Glutamatergic neuron (in vitro differentiated cells): ENCODE measurements around the gene KPNA2. TPM values are rescaled to one million over a fixed set of nuclear protein-coding genes. Genes with fewer than 3 reads are reported as not detected.
A peak's percentile ranks its signal among the peaks of the same experiment; 100 is the strongest.

Source experiments
- DNase-seq: peaks from one replicate; pipeline ENCODE4 v3.0.0; 2022
- H3K27ac Mint-ChIP-seq: one replicate; pipeline ENCODE4 v1.8.0; 2020; ENCODE audit warnings: mild to moderate bottlenecking, mixed read lengths, inconsistent platforms; ENCODE audit not compliant: unreplicated experiment
- H3K27me3 Mint-ChIP-seq: one replicate; pipeline ENCODE4 v1.8.0; 2020; ENCODE audit warnings: mild to moderate bottlenecking, moderate library complexity, mixed read lengths, inconsistent platforms; ENCODE audit not compliant: unreplicated experiment
- H3K36me3 Mint-ChIP-seq: one replicate; pipeline ENCODE4 v1.8.0; 2020; ENCODE audit warnings: mild to moderate bottlenecking, mixed read lengths, inconsistent platforms; ENCODE audit not compliant: unreplicated experiment
- H3K4me1 Mint-ChIP-seq: one replicate; pipeline ENCODE4 v1.8.0; 2020; ENCODE audit warnings: mild to moderate bottlenecking, low read depth, mixed read lengths, inconsistent platforms; ENCODE audit not compliant: unreplicated experiment
- H3K4me3 Mint-ChIP-seq: one replicate; pipeline ENCODE4 v1.8.0; 2020; ENCODE audit warnings: mild to moderate bottlenecking, mixed read lengths, inconsistent platforms; ENCODE audit not compliant: unreplicated experiment
- H3K9me3 Mint-ChIP-seq: one replicate; pipeline ENCODE4 v1.8.0; 2020; ENCODE audit warnings: mild to moderate bottlenecking, moderate library complexity, mixed read lengths, inconsistent platforms; ENCODE audit not compliant: unreplicated experiment
- long read RNA-seq: library from polyadenylated mRNA; unstranded; transcript quantifications from one replicate; pipeline ENCODE4 v2.0.0, GENCODE V29; 2020; ENCODE audit not compliant: unreplicated experiment
- total RNA-seq: library from RNA; stranded (reverse); fragmentation: NEBNext Ultra II Directional; extraction: Animal tissue kit (Norgen Biotek cat#: 25700); gene quantifications from one replicate; pipeline ENCODE4 v1.2.1, GENCODE V29; 2021; ENCODE audit not compliant: unreplicated experiment
- TF ChIP-seq, protein P1 (sequence below): fragments of 200-600 bp; sonication (generic); IDR thresholded peaks from one replicate; pipeline ENCODE4 v1.5.0; 2021; ENCODE audit not compliant: partially characterized antibody, unreplicated experiment

KPNA2 gene
- total RNA-seq, result 223 TPM
- long read RNA-seq, transcript KPNA2-201 (11 exons, 2,181 nt), result major isoform, 374 of 394 reads
- long read RNA-seq, partial matches to known transcripts, result 9 of 394 reads
- long read RNA-seq, other reads (novel, unspliced or antisense), result 11 of 394 reads

DNA sequence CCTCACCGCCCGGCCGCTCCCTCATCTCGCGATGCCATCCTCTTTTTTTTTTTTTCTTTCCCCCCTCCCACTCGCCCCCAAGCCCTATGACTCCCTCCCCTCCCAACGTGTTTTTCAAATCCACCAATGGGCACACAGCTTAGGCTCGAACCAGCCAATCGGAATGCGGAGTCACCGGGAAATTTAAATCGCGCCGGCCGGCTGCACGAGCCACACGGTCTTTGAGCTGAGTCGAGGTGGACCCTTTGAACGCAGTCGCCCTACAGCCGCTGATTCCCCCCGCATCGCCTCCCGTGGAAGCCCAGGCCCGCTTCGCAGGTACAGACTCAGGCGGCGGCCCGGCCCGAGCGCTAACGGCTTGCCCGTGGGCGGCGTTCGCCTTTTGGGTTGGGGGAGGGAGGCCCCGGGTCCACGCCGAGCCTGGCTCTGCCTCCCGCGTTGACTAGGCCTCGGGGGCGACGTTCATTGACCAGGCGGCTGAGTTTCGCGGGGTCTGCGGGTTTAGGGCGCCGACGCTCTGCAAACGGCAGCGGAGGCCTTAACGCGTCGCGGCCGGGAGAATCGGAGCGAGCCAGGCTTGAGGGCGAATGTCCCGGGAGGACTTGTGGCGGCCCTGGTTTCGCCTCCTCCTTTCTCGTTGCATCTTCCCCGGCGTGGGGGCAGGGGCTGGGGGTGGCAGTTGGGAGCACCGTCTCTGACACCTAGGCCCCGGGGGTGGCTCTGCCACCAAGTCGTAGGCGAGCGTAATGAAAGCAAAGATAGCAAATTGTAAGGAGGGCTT lies at the start of gene KPNA2:
TSS of gene KPNA2 (plus strand) at position 213 of the 781 bp plus-strand sequence. CDS start 1,398 bp downstream, outside the sequence.
- Mint-ChIP-seq H3K36me3 (no peaks in the 10 kb centered on the region), H3K4me1 (peaks cover 3% of the 10 kb centered on the region), H3K9me3 (peaks cover 5% of the 10 kb centered on the region), H3K4me3 (peak within 1 kb of the TSS; percentile 96), H3K27ac (peak within 1 kb of the TSS; percentile 97), H3K27me3 (no peaks in the 10 kb centered on the region)
- DNase-seq, result peak; percentile 94
- TF ChIP-seq, protein P1, sequence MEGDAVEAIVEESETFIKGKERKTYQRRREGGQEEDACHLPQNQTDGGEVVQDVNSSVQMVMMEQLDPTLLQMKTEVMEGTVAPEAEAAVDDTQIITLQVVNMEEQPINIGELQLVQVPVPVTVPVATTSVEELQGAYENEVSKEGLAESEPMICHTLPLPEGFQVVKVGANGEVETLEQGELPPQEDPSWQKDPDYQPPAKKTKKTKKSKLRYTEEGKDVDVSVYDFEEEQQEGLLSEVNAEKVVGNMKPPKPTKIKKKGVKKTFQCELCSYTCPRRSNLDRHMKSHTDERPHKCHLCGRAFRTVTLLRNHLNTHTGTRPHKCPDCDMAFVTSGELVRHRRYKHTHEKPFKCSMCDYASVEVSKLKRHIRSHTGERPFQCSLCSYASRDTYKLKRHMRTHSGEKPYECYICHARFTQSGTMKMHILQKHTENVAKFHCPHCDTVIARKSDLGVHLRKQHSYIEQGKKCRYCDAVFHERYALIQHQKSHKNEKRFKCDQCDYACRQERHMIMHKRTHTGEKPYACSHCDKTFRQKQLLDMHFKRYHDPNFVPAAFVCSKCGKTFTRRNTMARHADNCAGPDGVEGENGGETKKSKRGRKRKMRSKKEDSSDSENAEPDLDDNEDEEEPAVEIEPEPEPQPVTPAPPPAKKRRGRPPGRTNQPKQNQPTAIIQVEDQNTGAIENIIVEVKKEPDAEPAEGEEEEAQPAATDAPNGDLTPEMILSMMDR, result no peak

DNA sequence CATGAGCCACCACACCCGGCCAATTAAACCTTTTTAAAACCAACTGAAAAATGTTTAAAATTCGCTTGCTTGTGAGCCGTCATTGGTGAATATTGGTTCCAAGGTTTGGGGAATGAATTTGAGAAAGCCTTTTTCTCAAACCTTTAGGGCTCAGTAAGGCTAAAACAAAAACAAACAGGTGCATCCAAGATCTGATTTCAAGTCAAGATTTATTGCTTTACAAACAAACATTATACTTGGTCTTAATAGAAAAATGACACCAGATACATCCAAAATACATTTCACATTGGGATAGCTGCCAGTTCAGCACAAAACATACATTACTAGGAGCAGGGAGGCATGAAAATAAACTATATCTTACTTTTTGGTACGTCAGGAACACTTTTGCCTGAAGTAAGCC lies 44.6 kb upstream of the KPNA2 start:
- H3K4me1 Mint-ChIP-seq, result peaks cover 12% of the 10 kb centered on the region
- no peaks in the 10 kb centered on the region for H3K36me3 Mint-ChIP-seq
- H3K9me3 Mint-ChIP-seq, result peaks cover 10% of the 10 kb centered on the region

DNA sequence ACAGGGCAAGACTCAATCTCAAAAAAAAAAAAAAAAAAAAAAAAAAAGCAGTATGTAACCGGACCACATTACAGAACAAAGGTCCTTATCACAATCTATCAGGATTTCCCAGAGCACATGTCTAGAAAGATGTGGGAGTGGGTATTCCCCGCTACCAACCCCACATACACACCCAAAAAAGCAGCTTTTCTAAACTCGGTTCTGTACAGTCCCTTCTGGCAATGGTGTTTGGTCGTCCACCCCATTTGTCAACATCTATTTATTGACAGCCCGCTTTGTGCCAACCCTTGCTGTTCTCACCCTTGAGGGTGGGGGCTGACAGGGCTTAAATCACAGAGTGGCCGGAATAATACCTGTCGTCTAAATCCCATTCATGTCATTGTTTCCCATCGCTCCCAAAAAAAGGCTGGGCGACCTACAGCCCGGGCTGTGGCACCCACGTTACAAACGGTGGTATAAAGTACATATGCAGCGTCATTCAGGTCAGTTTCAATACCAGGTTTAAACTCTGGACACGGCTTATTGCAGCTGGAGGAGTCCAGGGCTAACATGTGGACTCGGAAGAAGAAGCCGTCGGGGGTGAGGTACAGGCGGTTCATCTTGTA lies 42.9 kb upstream of the KPNA2 start:
- Mint-ChIP-seq H3K27ac (peak overlapping the region; percentile 85), H3K36me3 (no peaks in the 10 kb centered on the region), H3K9me3 (peaks cover 12% of the 10 kb centered on the region), H3K4me1 (peaks cover 16% of the 10 kb centered on the region), H3K27me3 (peaks cover 15% of the 10 kb centered on the region), H3K4me3 (peak overlapping the region; percentile 92)
- TF ChIP-seq, protein P1, result no peak
- DNase-seq, result no peak

More for the DNA sequence above, 44.6 kb upstream of the KPNA2 start:
- TF ChIP-seq, protein P1, result no peak
- peaks cover 14% of the 10 kb centered on the region for H3K27me3 Mint-ChIP-seq
- H3K4me3 Mint-ChIP-seq, result peak overlapping the region; percentile 32
- no peak overlapping the region for H3K27ac Mint-ChIP-seq
- DNase-seq, result no peak

DNA sequence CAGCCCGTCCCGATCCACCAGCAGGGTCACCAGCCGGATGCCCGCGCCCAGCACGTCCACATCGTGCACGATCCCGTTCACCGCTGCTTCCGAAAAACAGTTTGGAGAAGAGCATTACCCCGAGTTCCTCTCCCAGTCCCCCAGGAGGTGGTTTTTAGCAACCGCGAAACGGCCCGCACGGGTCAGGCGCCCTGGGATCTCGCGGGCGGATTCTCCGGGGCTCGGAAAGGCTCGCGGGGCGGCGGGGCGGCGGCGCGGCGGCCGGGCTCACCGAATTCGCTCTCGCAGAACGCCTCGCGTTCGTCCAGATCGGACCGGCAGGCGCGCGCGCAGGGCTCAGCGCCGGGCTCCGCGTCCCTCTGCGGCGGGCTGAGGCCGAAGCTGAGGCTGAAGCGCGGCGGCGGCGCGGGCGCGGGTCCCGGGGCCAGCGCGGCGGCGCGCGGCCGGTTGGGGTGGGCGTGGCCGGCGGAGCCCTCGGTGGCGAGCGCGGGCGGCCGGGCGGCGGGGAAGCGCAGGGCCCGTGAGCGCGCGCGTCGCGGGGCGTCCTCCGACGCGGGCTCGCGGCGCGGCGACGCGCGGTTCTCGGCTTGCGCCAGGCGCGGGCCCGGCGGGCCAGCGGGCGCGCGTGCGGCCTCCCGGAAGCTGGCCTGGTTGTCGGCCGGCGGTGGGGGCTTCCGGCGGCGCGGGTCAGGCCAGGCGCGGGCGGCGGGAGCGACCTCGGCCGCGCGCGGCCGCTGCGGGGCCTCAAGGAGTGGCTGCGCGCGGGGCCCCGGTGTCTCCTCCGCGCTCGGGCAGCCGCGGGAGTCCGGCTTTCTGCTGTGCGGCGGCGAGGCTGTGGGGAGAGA lies 42.2 kb upstream of the KPNA2 start:
- TF ChIP-seq, protein P1, result no peak

More for the DNA sequence above, 42.2 kb upstream of the KPNA2 start:
- Mint-ChIP-seq H3K4me3 (peak overlapping the region; percentile 99), H3K4me1 (peaks cover 16% of the 10 kb centered on the region), H3K36me3 (no peaks in the 10 kb centered on the region), H3K27ac (peak overlapping the region; percentile 85), H3K9me3 (peaks cover 12% of the 10 kb centered on the region), H3K27me3 (peaks cover 15% of the 10 kb centered on the region)
- peak; percentile 82 for DNase-seq
